Transverse colon (tissue), 4 donors: ENCODE data around the gene CDK11B. TPM values are rescaled to one million over a fixed set of nuclear protein-coding genes. Genes with fewer than 3 reads are reported as not detected.

Source experiments
- DNase-seq: peaks from one replicate; pipeline ENCODE4 v3.0.0-alpha.2; 2019
- H3K27ac ChIP-seq, 4 donors: fragments of 200-600 bp; sonication (generic); 2 replicates each; pipeline ENCODE4 v1.5.1; 2016 to 2018; ENCODE audit warnings: inconsistent platforms in 4 of 4
- H3K27me3 ChIP-seq: fragments of 200-600 bp; sonication (generic); 2 replicates; pipeline ENCODE4 v1.5.1; 2017; ENCODE audit warnings: inconsistent platforms
- H3K36me3 ChIP-seq, 4 donors: fragments of 200-600 bp; sonication (generic); 2 replicates each; pipeline ENCODE4 v1.5.1; 2017 to 2019; ENCODE audit warnings: inconsistent platforms in 4 of 4
- H3K4me1 ChIP-seq, 4 donors: fragments of 200-600 bp; sonication (generic); 2 replicates each; pipeline ENCODE4 v1.5.1; 2017 to 2020; ENCODE audit warnings: inconsistent platforms in 4 of 4
- H3K4me3 ChIP-seq, 4 donors: fragments of 200-600 bp; sonication (generic); 1 replicate in 1 of 4; 2 replicates in 3 of 4; pipeline versions ENCODE4 v1.5.1 to v1.6.1; 2017 to 2019; ENCODE audit warnings: inconsistent platforms in 4 of 4
- H3K9me3 ChIP-seq, 2 donors: fragments of 200-600 bp; sonication (generic); 2 replicates each; pipeline ENCODE4 v1.5.1; 2017 to 2019; ENCODE audit warnings: inconsistent platforms in 2 of 2
- EP300 ChIP-seq: sonication (generic); formaldehyde crosslinking; IDR thresholded peaks from one replicate; pipeline ENCODE4 v1.6.1; 2017; ENCODE audit warnings: antibody characterized with exemption, low read depth
- POLR2A ChIP-seq: fragments of 450-650 bp; IDR thresholded peaks from one replicate; pipeline ENCODE4 v1.6.1; 2016; ENCODE audit warnings: antibody characterized with exemption, mild to moderate bottlenecking, moderate library complexity
- POLR2AphosphoS5 ChIP-seq, 3 donors: sonication (generic); formaldehyde crosslinking; IDR thresholded peaks; one replicate each; pipeline ENCODE4 v1.6.1; 2016; ENCODE audit warnings: antibody characterized with exemption in 3 of 3
- WGBS, 2 donors: methylation state at CpG; one replicate each; pipeline ENCODE4 v1.1.5; 2018; ENCODE audit warnings: low coverage in 1 of 2; 5-methylcytosine and 5-hydroxymethylcytosine counted together
- in situ Hi-C, 4 donors: fragments of 200-750 bp; cut with MboI; loops; one replicate each; pipeline versions ENCODE4 v1.15.0 to v1.15.1; 2017; ENCODE audit warnings: low sequenced_read_pairs in 3 of 4, low pct_ligation_motif_present in 1 of 4, low pct_unique_long_range_greater_than_20kb in 1 of 4
- intact Hi-C: fragments of 100-400 bp; cut with DNase I; formaldehyde crosslinking; loops from one replicate; pipeline ENCODE4 v1.15.1; 2023; ENCODE audit warnings: low total_unique reads
- total RNA-seq, 4 donors: library from RNA; depleted of rRNA; stranded (reverse); fragments of >200 nt; gene quantifications; one replicate each; pipeline ENCODE4 v1.1.0, GENCODE V29; 2016
- TF ChIP-seq, protein P1 (sequence below), 5 experiments: fragments of 200-600 bp in 3 of 5; fragments of 450-650 bp in 2 of 5; sonication (generic) in 3 of 5; IDR thresholded peaks; 1 replicate in 2 of 5; 2 replicates in 3 of 5; pipeline ENCODE4 v1.5.1; 2016 to 2017; ENCODE audit warnings: antibody characterized with exemption in 5 of 5, inconsistent platforms in 3 of 5, mild to moderate bottlenecking in 2 of 5, moderate library complexity in 1 of 5

Gene CDK11B
- total RNA-seq, 4 donors from 2014 or later: 28.4 to 183 (median 60.5) TPM

DNA sequence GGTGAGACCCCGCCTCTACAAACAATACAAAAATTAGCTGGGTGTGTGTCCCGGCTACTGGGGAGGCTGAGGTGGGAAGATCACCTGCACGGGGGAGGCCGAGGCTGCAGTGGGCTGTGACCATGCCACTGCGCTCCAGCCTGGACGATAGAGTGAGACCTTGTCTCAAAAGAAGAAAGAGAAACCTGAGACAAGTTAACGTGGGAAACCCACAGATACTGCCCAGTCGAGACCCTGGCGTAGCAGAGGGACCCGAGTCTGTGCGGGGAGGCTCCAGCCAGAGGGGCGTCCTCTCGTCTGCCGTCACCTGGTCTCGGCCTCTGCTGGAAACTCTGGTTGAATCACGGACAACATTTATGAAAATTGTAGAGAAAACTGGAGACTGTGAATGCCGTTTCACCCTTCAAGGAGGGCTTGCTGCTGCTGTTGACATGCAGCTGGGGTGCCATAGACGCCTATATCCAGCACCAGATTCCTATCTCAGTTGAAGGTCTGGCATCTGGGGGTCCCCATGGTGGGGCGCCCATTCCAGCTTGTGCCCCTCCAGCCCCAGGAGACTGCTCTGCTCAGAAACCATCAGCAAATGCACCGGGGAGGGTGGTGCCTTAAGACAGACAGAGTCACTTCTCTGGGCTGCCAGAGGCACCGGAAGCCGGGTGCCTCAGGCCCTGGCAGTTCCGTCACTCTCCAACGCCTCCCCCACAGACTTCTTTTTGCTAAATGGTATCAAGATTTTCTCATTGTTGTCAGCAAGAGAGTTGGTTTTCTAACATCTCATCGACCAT lies 13.6 kb upstream of the CDK11B start:
- peaks cover 0 to 21% (median 5%) of the 10 kb centered on the region in 4 donors for H3K36me3 ChIP-seq
- no peak for TF ChIP-seq EP300
- TF ChIP-seq POLR2AphosphoS5 (IDR thresholded peaks at IDR 0.05): no peak
- no peak for TF ChIP-seq POLR2A
- TF ChIP-seq, protein P1, sequence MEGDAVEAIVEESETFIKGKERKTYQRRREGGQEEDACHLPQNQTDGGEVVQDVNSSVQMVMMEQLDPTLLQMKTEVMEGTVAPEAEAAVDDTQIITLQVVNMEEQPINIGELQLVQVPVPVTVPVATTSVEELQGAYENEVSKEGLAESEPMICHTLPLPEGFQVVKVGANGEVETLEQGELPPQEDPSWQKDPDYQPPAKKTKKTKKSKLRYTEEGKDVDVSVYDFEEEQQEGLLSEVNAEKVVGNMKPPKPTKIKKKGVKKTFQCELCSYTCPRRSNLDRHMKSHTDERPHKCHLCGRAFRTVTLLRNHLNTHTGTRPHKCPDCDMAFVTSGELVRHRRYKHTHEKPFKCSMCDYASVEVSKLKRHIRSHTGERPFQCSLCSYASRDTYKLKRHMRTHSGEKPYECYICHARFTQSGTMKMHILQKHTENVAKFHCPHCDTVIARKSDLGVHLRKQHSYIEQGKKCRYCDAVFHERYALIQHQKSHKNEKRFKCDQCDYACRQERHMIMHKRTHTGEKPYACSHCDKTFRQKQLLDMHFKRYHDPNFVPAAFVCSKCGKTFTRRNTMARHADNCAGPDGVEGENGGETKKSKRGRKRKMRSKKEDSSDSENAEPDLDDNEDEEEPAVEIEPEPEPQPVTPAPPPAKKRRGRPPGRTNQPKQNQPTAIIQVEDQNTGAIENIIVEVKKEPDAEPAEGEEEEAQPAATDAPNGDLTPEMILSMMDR (IDR thresholded peaks at IDR 0.05): no peak
- no peaks in the 10 kb centered on the region for H3K4me1 ChIP-seq
- no peaks in the 10 kb centered on the region for H3K9me3 ChIP-seq
- H3K27me3 ChIP-seq: no peaks in the 10 kb centered on the region
- 95% methylated on average over 17 to 25 of the region's 25 CpGs for WGBS, 2 donors
- DNase-seq: no peak
- no peak overlapping the region for H3K4me3 ChIP-seq
- H3K27ac ChIP-seq: no peak overlapping the region
- intact Hi-C loops: no loop called here
- in situ Hi-C loops: no loop called here

DNA sequence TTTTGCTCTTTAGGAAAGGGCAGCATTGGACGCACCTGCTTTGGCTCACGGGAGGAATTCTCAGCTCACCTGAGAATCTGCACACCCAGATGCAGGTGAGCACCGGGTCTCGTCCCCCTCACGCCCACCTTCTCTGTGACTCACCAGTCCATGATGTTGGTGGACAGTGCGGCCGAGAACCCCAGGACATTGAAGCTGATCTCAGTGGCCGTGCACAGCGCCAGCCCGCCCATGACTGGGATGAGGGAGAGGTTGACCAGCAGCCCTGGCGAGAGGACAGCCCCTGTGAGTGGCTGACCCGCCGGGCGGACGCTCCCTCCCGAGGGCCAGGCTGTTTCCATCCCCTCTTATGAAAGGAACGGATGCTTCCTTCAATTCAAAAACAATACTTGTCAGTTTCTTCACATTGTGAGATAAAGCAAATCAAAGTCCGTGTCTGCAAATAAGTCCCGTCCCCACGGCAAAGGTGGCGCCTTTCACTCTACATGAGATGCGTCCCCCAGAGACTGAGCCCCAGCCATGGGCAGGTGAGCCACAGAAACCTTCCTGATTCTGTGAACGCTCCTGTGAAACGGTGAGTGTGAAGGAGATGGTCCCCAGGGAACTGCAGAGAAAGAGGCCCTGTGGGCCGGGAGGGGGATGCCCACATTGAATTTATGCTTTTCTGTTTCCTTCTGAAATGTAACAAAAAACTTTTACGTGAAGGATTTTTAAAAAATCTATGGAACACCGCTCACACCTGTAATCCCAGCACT lies 12.7 kb upstream of the CDK11B start:
- in situ Hi-C loops (no loop called here), intact Hi-C loops (no loop called here)
- no peak for DNase-seq
- no peaks in the 10 kb centered on the region for H3K27me3 ChIP-seq
- WGBS, 2 donors: 87% methylated on average over 26 of the region's 27 CpGs; no CpG with 5 or more reads in 1 of the 2 donors
- TF ChIP-seq, protein P1 (IDR thresholded peaks at IDR 0.05): no peak
- TF ChIP-seq EP300 (no peak), POLR2AphosphoS5 (IDR thresholded peaks at IDR 0.05) (no peak), POLR2A (no peak)
- no peak overlapping the region for H3K4me3 ChIP-seq
- peaks cover 0 to 23% (median 5%) of the 10 kb centered on the region in 4 donors for H3K36me3 ChIP-seq
- no peaks in the 10 kb centered on the region for H3K9me3 ChIP-seq
- H3K27ac ChIP-seq: no peak overlapping the region
- no peaks in the 10 kb centered on the region for H3K4me1 ChIP-seq

DNA sequence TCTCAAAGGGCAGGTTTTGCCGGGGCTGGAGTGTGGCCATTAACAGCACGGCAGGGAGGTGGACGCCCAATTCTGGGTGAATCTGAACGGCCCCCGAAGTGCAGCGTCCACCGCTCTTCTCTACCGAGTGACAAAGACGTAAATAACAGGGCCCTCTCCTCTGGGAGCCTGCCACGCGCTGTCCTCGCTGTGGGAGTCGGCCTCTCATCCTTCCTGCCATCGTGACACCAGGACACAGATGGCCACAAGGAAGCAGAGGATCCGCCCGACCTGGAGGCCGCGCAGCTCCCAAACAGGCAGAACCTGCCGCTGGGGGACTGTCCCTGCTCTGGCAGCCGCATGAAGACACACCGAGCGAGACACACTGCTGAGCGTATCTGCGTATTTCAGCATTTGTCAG lies 12.1 kb upstream of the CDK11B start:
- Histone ChIP-seq H3K4me1 (no peaks in the 10 kb centered on the region), H3K36me3 (peaks cover 0 to 30% (median 9%) of the 10 kb centered on the region in 4 donors), H3K4me3 (no peak overlapping the region), H3K27ac (no peak overlapping the region), H3K27me3 (no peaks in the 10 kb centered on the region), H3K9me3 (no peaks in the 10 kb centered on the region)
- TF ChIP-seq, protein P1 (IDR thresholded peaks at IDR 0.05): no peak
- no peak for TF ChIP-seq EP300
- TF ChIP-seq POLR2AphosphoS5 (IDR thresholded peaks at IDR 0.05): no peak
- TF ChIP-seq POLR2A: no peak
- in situ Hi-C loops (no loop called here), intact Hi-C loops (no loop called here)
- DNase-seq: no peak
- WGBS, 2 donors: 93% methylated on average over 24 of the region's 24 CpGs; no CpG with 5 or more reads in 1 of the 2 donors
